Pulmonary artery endothelial cell (primary cell): Measurements from ENCODE around the gene MIS12. TPM values are rescaled to one million over a fixed set of nuclear protein-coding genes. Genes with fewer than 3 reads are reported as not detected.

ENCODE experiments used
- DNase-seq: peaks from one replicate; pipeline ENCODE4 v3.0.0-alpha.2; 2011; ENCODE audit warnings: low read depth, low spot score
- total RNA-seq: library from RNA; depleted of rRNA; stranded (reverse); fragments of >200 nt; gene quantifications from 2 replicates; pipeline ENCODE4 v1.2.3, GENCODE V29; 2014

MIS12 gene, protein sequence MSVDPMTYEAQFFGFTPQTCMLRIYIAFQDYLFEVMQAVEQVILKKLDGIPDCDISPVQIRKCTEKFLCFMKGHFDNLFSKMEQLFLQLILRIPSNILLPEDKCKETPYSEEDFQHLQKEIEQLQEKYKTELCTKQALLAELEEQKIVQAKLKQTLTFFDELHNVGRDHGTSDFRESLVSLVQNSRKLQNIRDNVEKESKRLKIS
- 17.6 and 30.4 TPM in 2 replicates for total RNA-seq

DNA sequence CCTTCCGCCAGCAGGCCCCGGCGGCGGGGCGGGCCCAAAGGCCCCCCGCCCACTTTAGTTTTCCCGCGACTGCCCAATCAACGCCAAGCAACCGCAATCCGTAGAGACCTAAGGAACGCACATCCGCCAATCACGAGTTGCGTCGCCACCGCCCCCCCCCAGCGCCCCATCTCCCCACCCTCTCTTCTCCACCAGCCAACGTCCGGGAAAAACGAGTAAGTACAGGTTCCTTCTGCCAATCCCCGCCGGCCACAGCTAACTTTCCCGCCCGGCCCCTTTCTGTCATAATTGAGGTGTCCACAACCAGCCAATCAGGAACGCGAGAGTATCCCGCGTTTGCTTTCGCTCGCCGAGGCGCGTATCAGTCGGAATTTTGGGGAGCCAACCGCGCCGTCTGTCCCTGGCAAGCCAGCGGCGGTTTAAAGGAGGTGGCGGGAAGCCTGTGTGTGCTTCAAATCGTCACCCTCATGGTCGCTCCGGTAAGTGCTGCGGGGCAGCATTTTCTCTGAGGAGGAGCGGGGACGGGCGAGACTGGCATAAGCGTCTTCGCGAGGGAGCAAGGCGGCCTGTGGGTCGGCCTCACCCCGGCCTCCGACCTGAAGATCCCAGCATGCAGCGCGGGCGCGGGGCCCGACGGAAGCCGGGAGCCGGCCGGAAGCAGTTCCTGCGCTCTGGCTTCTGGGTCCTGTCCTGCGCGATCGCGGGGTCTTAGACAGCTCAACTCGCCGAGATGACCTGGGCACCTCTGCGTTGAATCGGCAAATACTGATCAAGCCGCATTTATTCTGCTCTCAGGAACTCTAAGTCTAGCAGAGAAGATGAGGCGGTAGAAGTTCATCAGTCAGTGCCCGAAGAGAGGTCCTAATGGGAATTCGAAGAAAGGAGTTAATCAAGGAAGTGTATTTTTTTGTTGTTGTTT lies at the start of gene MIS12:
MIS12 (plus strand) TSS at position 361 of the 919 bp plus-strand sequence. CDS start 2,297 bp downstream, outside the sequence.
- peak; percentile 98 for DNase-seq

DNA sequence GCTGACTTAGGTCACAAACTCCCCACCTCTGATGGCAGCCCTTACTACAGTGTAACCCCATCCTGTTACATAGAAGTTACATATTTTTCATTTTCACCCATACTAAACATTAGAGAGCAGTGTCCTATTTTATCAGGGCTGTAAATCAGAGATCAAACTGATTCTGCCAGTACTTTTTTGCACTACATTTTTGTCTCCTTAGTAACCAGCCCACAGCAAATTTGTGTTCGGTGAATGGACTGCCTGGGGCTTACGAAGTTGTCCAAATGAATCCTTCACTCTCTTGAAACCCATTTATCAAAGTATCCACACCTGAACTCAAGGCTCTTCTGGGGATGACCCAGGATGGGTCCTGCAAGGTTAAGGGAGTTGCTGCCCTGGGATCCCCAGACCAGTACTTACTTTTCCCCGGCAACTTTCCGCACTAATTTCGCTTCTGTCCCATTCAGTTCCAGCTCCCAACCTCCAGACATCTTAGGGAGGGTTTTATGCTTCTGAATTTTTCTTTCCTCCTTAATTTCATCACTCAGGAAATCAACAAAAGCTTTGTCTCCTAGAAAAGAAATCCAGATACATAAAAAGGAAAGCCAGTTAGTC lies 48.5 kb upstream of the MIS12 start:
- no peak for DNase-seq

DNA sequence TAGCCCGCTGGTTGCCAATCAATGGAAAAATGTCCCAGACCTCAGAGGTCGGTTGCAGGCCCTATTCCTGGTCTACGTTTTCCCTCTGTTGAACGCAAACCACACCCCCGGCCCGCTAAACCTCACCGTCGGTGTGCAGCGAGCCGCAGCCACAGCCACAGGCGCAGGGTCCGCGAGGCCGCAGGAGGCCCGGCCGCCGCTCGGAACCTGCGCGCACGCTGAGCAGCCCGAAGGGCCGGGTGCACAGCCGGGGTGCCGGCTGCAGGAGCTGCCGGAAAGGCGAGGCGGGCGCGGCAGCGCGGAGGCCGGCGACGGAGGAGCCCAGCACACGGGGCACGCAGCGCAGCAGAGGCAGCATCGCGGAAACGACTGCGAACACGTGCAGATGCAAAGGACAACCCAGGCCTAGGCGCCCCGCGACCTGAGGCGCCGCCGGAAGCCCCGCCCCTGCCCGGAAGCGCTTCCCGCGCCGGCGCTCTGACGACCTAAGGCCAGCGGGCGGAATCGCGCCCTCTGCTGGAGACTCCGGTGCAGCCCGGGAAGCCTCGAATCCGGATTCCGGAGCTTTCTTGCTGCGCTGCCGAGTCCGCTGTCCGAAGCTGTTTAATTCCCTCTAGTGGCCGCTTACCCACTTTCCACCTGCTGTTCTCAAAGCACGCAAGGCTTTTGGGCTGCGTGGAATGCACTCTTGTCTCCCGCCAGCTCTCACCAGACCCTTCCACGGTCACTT lies 47.5 kb upstream of the MIS12 start, which contains the start of gene C1QBP:
C1QBP (minus strand) TSS at position 440 of the 730 bp plus-strand sequence; CDS start at position 358, 82 bp downstream.
- peak; percentile 72 for DNase-seq

DNA sequence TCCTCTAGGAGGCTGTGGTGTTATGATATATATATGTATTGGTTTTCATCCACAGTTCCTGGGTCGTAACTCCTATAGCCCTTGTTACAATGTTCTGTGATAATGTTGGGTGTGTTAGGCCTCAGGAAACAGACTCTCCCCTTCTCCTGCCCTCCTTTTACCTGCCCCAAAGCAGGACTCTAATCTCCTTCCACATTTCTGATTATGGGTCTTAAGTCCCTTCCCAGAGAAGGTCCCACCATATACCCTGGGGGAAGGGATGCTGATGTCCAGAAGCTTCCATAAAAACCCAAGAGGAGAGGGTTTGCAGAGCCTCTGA lies 47.0 kb upstream of the MIS12 start:
- DNase-seq, result no peak

DNA sequence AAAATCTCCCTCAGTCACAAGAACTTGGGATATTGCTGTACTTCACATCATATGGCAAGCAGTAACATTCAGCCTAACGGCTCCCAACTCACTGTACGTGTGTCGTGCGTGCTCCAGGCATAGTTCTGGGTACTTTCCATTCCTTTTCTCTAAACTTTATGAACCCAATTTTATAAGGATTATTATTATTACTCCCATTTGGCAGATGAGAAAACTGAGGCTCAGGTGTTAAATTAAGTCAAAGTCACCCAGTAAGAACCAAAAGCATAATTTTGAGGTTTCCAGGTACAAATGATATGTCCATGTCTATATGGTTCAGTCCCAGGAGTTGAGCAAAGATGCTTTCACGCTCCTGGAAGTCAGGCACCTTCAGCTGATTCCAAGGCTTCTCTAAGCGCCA lies 42.6 kb upstream of the MIS12 start:
- no peak for DNase-seq

DNA sequence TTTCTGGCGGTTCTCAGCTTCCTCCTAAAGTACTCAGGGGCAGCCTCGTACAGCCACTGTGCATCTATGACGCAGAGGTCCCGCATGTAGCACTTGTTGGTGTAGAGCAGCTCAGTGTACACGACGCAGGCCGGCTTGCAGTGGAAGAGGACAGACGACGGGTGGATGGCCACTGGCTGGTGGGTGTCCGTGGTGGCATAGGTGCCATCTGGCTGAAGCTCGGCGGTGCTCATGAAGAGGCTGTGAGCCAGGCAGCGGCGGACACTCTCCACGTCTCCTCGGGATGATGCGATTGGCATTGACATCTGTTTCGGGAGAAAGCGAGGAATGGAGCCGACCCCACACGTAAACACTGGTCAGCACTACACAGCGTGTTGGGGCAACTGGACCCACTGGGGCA lies 42.2 kb upstream of the MIS12 start:
- DNase-seq, result no peak

DNA sequence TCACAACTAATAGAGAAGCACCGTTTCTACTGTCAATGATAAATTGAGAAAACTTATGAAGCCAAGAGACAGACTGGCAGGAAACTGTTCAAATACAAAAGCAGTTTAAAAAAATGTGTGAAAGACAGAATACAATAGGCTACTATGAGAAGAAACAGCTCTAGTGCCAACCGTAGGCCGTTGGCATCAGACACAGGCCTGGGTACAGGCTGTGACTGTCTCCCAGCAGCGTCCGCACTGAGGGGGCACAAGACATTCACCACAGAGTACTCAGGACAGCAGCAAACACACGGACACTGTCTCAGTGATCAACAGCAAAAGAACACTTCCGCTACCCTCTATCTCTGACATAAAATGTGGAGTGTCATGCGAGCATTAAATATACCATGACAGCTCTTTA lies 39.6 kb upstream of the MIS12 start:
- DNase-seq, result no peak

DNA sequence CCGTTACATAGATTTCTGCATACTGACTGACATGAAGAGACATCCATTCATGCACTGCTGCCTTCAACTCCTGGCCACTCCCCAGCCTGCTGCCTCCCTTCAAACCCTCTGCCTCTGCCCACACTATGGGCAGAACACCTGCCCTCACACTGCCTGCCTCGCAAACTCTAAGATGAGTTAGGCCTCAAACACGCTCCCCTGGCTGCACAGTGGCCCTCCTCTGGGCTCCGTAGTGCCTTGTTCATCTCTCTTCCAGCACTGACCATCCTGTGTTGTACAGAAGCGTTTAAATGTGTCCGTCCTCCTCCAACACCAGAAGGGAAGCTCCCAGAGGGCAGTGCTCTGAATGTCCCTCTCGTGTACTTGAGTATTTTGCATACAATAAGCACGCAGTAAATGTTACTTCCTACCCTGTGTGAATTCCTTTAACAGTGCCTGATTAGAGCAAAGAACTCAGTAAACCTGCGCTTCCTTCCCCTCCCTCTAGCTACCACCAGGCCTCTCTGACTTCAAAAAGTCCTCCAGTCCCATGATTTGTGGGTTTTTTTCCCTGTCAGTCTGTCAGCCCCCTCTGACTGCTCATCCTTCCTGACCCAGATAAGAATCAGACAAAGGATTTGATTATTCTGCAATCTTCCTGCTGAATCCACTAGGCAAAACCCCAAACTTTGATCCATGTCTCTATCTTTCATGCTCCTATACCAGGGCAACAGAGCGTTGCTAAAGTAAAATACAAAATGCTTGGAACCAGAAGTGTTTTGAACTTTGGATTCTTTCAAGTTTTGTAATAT lies 21.5 kb upstream of the MIS12 start:
- no peak for DNase-seq

DNA sequence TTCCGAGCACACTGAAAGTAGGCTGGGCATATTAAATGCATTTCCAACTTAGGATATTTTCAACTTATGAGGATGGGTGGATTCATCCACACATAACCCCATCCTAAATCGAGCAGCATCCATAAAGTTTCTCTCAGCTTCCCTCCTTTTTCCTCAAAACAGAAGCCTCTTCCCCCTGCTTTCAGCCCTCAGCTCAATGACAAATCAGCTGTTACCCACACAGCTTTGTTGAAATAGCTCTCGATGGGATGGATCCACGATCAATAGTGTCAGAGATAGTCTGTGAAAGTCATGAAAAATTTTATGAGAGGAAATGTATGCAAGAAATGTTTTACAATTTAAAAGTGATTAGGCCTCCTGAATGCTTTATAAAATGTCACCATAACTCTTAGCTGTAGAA lies 20.1 kb upstream of the MIS12 start:
- DNase-seq, result no peak

DNA sequence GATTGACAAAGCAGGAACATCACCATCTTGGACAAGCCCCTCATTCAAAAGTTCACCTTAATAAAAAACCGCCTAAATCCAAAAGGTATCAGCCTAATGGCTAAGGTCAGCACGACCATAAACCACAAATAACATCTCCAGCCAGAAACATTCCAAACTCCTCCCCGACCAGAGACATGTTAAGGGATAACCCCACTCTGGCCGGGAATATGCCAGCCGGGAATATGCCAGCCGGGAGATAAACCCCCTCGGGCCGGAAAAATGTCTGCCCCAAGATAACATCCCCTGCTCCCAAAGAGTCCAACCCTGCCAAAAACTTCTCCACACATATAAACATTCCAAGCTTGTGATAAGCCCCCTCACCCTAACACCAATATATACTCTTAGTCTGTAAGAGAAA lies 18.9 kb upstream of the MIS12 start:
- no peak for DNase-seq

DNA sequence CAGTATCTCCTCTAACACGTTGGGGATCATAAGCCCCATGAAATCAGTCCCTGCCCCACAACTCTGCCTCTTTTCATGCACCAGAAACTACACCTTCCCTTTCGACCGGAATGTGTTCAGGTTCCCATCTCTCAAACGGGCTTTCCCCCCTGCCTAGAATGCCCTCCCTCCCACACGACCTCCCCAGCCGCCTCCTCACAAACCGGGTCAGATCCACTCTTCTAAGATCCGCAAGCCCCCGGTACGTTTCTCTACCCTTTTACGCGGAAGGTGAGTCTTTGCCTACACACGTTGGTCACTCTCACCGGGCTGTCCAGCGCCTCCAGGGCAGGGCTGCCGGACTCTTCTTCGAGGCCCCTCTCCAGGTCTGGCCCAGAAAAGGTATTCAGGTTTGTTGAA lies 18.3 kb upstream of the MIS12 start:
- no peak for DNase-seq

DNA sequence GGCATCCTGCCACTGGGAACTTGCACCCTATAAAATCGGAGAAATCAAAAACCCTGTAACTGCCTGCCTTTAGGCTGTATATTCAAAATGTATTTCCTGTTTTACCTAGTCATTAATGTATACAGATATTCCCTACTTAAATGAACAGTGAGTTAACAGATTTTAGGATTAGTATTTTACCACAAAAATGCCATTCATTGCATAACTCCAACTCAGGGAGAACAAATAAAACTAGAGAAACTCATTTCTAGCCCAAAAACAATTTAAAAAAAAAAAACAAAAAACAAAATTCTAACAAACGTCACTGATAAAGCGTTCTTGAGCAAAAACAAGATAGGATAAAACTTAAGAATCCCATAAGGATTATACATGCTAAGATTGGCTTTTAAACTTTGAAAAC lies 13.9 kb upstream of the MIS12 start:
- no peak for DNase-seq

DNA sequence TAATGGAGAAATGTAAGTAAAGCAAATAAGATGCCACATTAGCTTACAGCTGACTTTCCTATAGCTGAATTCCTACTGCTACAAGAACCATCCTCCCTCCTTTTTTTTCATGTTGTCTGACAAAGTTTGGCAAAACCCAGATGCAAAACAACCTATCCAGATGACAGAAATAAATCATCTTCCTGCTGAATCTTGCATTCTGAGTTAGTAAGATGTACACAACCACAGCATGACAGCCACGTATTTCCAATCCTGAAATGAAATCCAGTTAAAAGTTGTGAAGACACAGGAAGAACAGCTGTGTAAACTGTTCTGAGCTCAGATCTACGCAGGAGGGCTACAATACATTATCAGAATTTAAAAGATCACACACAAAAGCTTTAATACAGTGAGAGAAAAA lies 12.5 kb upstream of the MIS12 start:
- no peak for DNase-seq

DNA sequence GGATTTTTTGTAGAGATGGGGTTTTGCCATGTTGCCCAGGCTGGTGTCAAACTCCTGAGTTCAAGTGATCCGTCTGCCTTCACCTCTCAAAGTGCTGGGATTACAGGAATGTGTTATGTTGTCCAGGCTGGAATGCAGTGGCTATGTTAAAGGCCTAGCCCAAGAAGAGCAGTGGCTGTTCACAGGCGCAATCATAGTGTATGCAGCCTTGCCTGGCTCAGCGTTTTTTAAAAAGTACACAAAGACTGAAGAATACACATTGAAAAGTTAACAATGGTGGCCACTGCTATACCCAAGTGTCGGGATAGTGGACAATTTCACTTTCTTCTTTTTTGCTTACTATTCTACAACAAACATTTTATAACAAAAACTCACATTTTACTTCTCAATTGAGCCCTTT lies 7.4 kb upstream of the MIS12 start:
- DNase-seq, result no peak

DNA sequence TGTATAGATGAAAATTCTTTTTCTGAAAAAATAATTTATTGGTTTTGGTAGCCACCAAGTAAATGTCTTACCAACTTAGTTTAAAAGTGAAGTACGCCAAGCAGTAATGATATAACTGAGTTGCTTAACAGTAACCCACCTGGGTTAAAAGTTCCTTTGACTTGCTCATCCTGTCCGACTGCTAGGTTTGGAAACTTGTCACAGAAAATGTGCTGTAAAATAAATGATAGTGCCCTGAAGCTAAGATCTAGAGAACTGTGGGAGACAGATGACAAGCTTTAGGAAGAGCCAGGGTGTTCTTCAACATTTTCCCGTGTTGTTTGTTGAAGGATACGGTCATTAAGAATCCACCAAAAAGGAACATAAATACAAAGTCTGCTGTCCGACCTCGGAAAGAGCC lies 5.4 kb upstream of the MIS12 start:
- DNase-seq, result no peak

DNA sequence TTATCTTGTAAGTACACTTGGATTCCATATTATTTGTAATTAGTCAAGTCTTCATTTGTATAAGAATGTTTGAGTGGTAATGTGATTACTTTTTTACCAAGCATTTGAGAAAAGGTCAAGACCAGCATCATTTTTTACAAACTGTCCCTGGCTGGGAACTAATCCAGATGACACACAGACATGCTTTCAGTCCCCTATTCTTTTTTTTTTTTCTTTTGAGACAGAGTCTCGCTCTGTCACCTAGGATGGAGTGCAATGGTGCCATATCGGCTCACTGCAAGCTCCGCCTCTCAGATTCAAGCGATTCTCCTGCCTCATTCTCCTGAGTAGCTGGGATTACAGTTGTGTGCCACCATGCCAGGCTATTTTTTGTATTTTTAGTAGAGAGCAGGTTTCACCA lies 4.9 kb upstream of the MIS12 start:
- DNase-seq, result no peak

DNA sequence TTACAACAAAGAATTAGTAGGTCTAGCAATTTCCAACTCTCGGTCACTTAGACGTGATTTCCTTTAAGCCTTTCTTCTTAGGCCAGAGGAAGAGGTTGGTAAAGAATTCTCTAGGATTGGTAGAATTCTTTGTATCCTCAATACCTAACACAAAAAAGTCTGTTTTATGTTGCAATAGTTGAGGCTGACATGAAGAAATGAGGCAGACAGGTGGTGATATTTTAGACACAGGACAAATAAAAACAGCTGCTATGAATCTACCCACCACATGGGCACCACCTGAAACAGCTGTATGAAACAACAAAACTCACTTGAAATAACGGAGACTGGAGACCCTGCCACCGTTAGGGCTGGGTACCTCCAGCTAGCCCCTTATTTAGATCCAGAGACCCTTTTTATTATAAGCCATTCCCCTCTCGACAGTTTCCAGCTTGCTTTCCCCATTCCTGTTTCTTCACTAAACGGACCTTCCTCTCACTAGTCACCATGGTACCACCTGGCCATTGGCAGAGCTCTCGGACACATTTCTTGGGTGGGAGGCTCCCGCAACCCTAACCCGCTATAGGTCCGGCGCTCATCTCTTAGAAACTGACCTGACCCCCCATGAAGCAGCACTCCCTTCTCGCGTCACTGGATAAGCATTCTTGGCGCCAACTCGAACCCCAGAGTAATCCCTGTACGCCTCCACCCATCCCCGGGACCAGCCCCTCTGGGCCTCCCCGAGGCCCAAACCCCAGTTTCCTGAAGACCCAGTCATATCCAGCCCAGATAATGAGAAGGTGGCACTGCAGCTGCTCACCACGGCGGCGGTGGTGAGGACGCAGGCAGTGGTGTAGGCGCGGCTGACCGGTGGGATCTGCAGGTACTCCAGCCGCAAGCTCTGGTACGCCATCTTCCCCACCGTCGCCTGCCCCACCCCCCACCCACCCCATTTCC lies 828 bp upstream of the MIS12 start, which contains the start of gene DERL2:
DERL2 (minus strand) TSS at position 909 of the 936 bp plus-strand sequence; CDS start at position 892, 17 bp downstream.
- DNase-seq, result no peak

DNA sequence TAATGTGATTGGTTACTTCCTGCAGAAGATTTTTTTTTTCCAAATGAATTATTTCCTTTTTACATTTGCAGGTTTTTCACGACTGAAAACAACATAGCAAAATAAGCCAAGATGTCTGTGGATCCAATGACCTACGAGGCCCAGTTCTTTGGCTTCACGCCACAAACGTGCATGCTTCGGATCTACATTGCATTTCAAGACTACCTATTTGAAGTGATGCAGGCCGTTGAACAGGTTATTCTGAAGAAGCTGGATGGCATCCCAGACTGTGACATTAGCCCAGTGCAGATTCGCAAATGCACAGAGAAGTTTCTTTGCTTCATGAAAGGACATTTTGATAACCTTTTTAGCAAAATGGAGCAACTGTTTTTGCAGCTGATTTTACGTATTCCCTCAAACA lies 2.4 kb downstream of the MIS12 start:
- no peak for DNase-seq

DNA sequence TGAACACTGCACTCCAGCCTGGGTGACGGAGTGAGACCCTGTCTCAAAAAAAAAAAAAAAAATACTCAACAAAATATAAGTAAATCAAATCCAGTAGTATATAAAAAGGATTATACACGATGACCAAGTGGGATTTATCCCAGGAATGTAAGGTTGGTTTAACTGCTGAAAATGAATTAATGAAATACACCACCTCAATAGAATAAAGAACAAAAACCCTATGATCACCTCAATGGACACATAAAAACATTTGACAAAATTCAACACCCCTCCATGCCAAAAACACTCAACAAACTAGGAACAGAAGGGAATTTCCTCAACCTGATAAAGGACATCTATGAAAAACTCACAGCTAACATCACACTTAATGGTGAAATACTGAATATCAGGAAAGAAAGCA lies 6.6 kb downstream of the MIS12 start:
- no peak for DNase-seq
